GM12874 (cell line): ENCODE results near the gene CCDC68.

Source experiments
- TF ChIP-seq, protein P1 (sequence below): IDR thresholded peaks from 2 replicates; pipeline ENCODE4 v1.5.1; 2011; ENCODE audit warnings: low read depth, mild to moderate bottlenecking, control low read depth, low read length, moderate library complexity; ENCODE audit not compliant: insufficient read depth

Gene CCDC68

DNA sequence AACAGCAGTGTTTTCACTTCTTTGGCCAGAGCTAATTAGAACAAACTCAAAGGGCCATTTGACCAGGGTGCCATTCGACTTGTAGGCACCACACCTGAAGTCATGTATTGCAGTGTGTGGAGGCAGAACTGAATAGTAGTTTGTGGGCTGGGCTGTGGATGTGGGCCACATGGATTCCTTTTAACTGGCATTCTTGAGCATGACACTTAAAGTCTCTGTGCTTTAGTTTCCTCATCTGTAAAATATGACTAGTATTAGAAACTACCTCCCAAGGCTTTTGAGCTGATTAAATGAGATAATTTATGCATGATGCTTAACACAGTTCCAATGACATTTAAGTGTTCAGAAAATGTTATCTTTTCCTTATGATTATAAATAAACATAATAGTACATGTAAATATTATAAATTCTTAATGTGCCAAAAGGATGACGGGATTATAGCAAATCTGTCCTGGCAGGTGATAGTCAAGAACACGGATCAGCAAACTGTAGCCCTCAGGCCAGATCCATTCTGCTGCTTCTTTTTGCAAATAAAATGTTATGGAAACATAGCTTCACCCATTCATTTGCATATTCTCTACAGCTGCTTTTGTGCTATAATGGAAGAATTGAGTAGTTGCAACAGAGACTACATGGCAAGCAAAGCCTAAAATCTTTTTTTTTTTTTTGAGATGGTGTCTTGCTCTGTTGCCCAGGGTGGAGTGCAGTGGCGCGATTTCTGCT, 36.3 kb upstream of the CCDC68 start:
- TF ChIP-seq, protein P1, sequence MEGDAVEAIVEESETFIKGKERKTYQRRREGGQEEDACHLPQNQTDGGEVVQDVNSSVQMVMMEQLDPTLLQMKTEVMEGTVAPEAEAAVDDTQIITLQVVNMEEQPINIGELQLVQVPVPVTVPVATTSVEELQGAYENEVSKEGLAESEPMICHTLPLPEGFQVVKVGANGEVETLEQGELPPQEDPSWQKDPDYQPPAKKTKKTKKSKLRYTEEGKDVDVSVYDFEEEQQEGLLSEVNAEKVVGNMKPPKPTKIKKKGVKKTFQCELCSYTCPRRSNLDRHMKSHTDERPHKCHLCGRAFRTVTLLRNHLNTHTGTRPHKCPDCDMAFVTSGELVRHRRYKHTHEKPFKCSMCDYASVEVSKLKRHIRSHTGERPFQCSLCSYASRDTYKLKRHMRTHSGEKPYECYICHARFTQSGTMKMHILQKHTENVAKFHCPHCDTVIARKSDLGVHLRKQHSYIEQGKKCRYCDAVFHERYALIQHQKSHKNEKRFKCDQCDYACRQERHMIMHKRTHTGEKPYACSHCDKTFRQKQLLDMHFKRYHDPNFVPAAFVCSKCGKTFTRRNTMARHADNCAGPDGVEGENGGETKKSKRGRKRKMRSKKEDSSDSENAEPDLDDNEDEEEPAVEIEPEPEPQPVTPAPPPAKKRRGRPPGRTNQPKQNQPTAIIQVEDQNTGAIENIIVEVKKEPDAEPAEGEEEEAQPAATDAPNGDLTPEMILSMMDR = no peak

DNA sequence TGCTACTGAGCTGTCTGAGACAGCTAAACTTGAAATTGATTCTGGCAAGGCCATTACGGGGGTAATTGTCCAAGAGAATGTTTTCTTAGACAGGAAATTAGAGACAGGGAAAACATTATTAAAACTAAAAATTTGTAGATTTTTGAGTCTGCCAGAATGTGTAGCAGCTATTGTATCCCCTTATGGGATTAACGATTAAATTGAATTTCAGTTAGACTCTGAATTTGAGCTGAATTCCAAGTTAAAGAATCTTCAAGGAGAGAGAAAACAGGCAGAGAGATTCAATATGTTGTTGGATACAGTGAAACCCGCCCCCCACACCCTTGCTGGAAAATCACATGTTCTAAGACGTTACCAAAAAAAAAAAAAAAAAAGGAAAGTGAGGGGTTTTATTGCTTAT, 32.7 kb upstream of the CCDC68 start:
- TF ChIP-seq, protein P1 = no peak

DNA sequence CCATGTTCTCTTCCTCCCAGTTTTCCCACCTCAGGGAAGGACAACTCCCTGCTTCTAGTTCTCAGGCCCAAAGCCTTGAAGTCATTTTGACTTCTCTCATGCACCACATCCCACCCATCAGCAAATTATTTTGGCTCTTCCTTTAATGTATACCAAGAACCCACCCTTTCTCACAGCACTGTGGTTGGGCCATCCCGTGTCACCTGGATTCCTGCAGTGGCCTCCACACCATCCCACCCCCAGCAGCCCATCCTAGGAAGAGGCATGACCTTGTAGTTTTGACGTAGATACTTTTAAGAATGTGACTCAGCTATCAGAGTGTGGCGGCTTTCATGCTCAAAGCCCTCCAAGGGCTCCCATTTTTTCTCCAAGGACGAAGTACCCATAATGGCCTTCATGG, 25.6 kb upstream of the CCDC68 start:
- TF ChIP-seq, protein P1 = no peak

DNA sequence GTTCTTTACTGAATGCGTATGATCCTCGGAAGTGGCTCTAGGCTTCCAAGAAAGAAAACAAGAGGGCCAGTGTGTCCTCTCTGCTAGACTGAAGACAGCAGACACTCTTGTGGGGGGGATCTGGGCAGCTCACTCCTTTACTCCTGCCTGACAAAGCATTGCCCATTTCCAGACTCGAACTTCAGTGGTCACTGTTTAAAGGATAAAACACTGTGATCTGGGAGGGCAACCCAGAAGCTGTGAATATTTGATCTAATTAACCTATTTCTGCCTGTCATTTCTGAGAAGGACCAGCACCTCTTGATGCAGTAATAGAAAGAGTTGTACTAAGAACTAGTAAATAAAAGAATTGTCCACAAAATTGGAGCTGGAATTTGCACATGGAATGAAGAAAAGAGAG, 24.5 kb upstream of the CCDC68 start:
- TF ChIP-seq, protein P1 = no peak

DNA sequence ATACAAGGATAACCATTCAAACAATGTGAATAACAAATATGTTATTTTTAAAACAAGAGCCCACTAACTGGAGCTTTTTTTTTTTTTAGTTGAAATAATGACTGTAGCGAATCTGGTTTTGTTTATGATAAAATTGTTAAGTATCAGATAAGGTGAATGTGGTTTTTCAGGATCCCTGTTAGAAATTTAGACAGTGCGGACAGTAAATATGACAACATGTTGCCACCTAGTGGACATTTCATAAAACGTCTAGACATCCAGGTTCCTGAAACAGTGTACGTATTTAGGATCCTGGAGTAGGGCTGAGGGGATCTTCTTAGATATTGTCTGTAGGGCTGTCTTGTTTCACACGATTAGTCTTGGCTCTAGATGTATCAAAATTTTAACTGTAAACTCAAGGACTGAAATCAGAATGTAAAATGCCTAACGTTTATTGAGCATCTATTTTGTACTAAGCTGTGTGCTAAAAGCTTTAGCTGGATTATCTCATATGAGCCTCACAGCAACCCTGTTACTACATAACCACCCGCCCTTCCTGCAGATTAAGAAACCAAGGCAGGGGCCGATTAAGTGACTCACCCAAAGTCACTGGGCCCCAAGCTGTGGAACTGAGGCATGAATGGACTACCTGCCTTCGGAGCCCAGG, 23.9 kb upstream of the CCDC68 start:
- TF ChIP-seq, protein P1 = peak; percentile 49

DNA sequence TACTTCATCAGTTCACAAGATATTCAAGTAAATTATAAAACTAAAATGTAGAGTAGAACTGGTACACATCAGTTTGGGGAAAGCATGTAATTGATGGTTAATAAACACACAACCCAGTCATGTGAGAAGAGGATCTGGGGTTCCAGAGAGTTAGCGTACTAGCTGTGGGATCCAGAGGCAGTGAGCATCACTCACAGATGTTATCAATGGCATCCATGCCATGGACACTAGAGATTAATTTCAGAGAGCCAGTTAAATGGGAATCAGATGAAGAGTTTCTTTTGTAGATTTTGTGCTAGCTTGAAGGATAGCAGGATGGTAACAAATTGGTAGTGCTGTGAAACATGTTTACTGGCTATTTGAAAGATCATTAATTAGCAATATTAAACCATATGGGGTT, 21.8 kb upstream of the CCDC68 start:
- TF ChIP-seq, protein P1 = no peak

DNA sequence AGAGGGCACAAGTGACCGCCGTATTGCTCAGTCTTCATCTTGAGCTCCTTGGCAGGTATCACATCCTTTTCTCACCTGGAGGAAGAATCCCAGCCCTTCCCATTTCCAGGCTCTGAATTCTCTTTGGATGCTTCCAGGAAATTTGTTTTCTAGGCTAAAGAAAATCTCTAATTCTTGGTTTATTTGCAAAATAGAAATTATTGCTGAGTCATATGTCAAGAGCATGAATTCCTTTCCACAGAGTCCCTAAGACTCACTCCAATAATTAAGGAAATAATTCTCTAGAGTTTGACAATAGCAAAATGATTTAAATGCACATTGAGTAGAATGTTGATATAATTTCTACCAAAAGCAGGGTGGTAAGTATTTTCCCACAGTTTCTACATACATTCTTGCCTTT, 16.3 kb upstream of the CCDC68 start:
- TF ChIP-seq, protein P1 = no peak
